Osteocyte (in vitro differentiated cells): Measurements from ENCODE around the gene NACC2. TPM values are rescaled to one million over a fixed set of nuclear protein-coding genes. Genes with fewer than 3 reads are reported as not detected.

Experiments used
- DNase-seq: peaks from one replicate; pipeline ENCODE4 v3.0.0; 2021; ENCODE audit warnings: mixed read lengths; ENCODE audit not compliant: unreplicated experiment; ENCODE audit errors: extremely low spot score
- H3K27ac Mint-ChIP-seq: one replicate; pipeline ENCODE4 v1.8.0; 2021; ENCODE audit warnings: mild to moderate bottlenecking, mixed read lengths; ENCODE audit not compliant: unreplicated experiment
- H3K27me3 Mint-ChIP-seq: one replicate; pipeline ENCODE4 v1.8.0; 2021; ENCODE audit warnings: mixed read lengths; ENCODE audit not compliant: unreplicated experiment
- H3K36me3 Mint-ChIP-seq: one replicate; pipeline ENCODE4 v1.8.0; 2021; ENCODE audit warnings: mixed read lengths; ENCODE audit not compliant: unreplicated experiment
- H3K4me1 Mint-ChIP-seq: one replicate; pipeline ENCODE4 v1.8.0; 2021; ENCODE audit warnings: mixed read lengths; ENCODE audit not compliant: unreplicated experiment
- H3K4me3 Mint-ChIP-seq: one replicate; pipeline ENCODE4 v1.8.0; 2021; ENCODE audit warnings: mild to moderate bottlenecking, moderate library complexity, mixed read lengths; ENCODE audit not compliant: unreplicated experiment
- H3K9me3 Mint-ChIP-seq: one replicate; pipeline ENCODE4 v1.8.0; 2021; ENCODE audit warnings: mixed read lengths; ENCODE audit not compliant: unreplicated experiment
- total RNA-seq: library from RNA; stranded (reverse); gene quantifications from 2 replicates; pipeline ENCODE4 v1.2.1, GENCODE V29; 2021
- TF ChIP-seq, protein P1 (sequence below): fragments of 200-600 bp; sonication (generic); IDR thresholded peaks from 2 replicates; pipeline ENCODE4 v1.5.0; 2021; ENCODE audit warnings: antibody characterized with exemption, mild to moderate bottlenecking, moderate library complexity

NACC2 gene
- total RNA-seq, 1 donor from 2014 or later = 40.1 TPM

DNA sequence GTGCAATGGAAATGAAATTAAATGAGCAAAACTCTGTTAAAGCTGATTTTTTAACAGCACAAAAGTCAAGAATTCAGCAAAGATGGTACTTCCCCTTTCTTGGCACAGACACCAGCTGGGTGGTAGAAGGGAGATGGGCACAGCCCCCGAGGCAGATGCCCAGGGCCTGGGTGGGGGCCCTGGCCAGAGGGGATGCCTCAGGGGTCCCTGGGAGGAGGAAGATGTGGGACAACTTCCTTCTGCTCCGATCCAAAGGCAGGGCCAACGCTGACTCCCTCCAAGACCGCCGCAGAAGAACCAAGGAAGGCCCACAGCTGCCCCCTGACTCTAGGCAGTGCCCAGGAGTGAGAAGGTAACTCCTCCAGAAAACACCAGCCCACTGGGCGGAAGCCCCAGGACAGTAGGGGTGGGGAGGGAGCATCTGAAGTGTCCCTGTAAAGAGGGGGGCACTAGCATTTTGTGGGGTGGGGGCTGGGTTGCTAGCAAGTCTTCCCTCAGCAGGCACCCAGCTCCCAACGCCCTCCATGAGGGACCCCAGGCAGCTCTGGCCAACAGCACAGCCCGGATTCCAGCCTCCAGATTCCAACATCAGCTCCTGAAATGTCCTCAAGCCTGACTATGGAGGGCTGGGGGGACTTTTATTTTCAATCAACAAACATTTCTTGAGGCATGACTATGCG is 4.9 kb downstream of the NACC2 start:
- Mint-ChIP-seq H3K27me3 (no peaks in the 10 kb centered on the region), H3K36me3 (no peaks in the 10 kb centered on the region), H3K4me1 (peaks cover 59% of the 10 kb centered on the region), H3K27ac (peak overlapping the region; percentile 71), H3K9me3 (no peaks in the 10 kb centered on the region), H3K4me3 (peak overlapping the region; percentile 5)
- DNase-seq = no peak
- TF ChIP-seq, protein P1, sequence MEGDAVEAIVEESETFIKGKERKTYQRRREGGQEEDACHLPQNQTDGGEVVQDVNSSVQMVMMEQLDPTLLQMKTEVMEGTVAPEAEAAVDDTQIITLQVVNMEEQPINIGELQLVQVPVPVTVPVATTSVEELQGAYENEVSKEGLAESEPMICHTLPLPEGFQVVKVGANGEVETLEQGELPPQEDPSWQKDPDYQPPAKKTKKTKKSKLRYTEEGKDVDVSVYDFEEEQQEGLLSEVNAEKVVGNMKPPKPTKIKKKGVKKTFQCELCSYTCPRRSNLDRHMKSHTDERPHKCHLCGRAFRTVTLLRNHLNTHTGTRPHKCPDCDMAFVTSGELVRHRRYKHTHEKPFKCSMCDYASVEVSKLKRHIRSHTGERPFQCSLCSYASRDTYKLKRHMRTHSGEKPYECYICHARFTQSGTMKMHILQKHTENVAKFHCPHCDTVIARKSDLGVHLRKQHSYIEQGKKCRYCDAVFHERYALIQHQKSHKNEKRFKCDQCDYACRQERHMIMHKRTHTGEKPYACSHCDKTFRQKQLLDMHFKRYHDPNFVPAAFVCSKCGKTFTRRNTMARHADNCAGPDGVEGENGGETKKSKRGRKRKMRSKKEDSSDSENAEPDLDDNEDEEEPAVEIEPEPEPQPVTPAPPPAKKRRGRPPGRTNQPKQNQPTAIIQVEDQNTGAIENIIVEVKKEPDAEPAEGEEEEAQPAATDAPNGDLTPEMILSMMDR = no peak

DNA sequence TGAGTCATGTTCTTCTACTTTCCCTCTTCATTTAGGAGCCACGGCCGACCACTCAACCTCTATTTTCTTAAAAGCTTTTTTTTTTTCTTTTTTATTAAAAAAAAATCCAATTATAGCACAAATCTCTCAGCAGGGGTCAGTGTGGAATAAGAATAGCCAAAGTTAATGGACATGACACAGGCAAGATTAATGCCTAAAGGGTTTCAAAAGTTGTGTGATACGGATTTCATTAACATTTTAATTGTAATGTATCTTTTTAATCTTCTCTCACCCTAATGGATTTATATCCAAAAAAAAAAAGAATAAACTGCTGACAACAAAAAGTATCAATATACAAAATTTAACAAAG is 5.4 kb downstream of the NACC2 start:
- DNase-seq = no peak
- TF ChIP-seq, protein P1 = peak; percentile 60
- H3K36me3 Mint-ChIP-seq = no peaks in the 10 kb centered on the region
- H3K4me1 Mint-ChIP-seq = peaks cover 60% of the 10 kb centered on the region
- H3K9me3 Mint-ChIP-seq = no peaks in the 10 kb centered on the region
- peak overlapping the region; percentile 5 for H3K4me3 Mint-ChIP-seq
- H3K27ac Mint-ChIP-seq = peak overlapping the region; percentile 71
- H3K27me3 Mint-ChIP-seq = no peaks in the 10 kb centered on the region

DNA sequence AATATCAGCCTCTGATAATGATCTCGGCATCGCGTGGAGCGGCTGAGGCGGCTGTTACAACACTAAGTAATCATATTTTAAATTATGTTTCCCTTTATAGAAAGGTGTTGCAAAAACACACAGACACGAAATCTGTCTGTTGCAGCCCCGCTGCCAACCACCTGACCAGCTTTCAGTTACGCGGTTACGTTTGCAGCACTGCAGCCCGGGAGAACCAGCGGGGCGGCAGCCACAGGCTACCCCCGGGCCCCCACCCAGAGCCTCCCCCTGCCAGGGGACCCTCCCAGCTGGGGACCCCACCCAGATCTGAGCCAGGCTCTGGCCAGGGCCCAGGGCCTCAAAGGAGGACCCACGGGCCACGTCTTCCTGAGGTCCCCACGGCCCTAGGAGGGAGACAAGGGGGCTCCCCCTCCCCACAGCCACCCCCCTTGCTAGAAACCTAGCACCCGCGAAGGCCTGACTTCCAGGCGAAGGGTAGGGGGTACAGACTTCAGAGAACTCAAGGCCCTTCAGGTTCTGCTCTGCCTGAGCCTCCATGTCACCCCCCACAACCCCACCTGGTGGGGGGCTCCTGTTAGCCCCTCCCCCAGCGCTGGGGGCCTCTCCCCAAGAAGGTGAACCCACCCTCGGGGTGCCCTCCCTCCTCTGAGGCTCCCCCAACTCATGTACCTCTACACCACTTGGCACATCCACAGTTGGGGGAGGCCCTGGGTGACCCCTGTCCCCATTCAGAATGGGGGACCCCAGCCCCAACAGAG is 6.0 kb downstream of the NACC2 start:
- TF ChIP-seq, protein P1 = no peak
- Mint-ChIP-seq H3K27ac (peak overlapping the region; percentile 71), H3K36me3 (no peaks in the 10 kb centered on the region), H3K4me3 (no peak overlapping the region), H3K9me3 (no peaks in the 10 kb centered on the region), H3K4me1 (peaks cover 65% of the 10 kb centered on the region), H3K27me3 (no peaks in the 10 kb centered on the region)
- DNase-seq = no peak

DNA sequence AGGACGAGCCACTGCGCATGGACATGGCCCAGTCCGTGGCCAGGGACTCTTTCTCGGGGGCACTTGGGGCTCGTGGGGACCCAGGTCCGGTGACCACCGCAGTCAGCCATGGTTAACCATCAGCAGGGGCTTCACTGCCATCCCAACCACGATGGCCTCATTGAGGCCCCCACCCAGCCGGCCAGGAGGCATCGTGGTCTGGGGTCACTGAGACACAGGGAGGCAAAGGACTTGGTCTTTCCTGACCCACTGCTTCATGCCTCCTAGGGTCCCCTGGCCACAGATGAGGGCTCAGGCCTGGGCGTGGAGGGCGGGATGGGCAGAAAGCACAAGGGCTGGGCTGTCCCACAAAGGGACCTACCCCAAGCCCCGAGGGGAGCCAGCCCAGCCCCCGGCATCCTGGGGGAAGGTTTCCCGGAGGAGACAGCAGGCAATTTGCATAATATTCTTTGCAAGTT is 6.6 kb downstream of the NACC2 start:
- H3K9me3 Mint-ChIP-seq = no peaks in the 10 kb centered on the region
- H3K27me3 Mint-ChIP-seq = no peaks in the 10 kb centered on the region
- TF ChIP-seq, protein P1 = no peak
- peaks cover 62% of the 10 kb centered on the region for H3K4me1 Mint-ChIP-seq
- no peak overlapping the region for H3K4me3 Mint-ChIP-seq
- no peaks in the 10 kb centered on the region for H3K36me3 Mint-ChIP-seq
- DNase-seq = no peak
- H3K27ac Mint-ChIP-seq = no peak overlapping the region

DNA sequence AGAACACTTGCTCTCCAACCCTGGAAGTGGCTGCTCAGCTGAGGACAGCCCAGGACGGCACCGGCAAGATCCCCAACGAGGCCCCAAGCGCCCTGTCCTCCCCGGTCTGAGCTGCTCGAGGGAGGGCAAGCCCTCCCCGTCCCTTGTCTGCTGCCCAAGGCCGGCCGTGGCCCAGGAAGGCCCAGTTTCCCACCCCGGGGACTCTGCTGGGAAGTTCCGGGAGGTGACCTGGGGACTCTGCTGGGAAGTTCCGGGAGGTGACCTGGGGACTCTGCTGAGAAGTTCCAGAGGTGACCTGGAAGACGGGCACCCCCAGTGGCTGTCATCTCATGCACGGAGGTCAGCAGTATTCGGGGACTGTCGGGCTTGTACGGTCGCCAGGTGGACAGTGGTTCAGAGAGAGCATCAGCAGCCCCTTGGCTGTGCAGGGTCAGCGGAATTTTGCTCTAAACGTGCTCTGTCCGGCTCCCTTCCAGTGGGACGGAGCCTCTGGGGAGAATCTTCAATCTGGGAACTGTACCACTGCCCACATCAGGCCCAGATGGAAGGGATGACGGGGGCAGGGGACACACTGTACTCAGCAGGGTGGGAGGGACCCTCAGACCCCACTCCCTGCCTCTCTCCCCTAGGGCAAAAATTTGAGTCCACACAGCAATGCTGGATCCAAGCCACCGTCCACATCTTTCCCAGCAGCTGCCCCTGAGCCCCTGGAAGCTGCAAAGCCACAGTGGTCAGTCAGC is 7.2 kb downstream of the NACC2 start:
- Mint-ChIP-seq H3K4me3 (no peak overlapping the region), H3K9me3 (no peaks in the 10 kb centered on the region), H3K27me3 (no peaks in the 10 kb centered on the region), H3K4me1 (peaks cover 58% of the 10 kb centered on the region), H3K36me3 (peaks cover under 1% of the 10 kb centered on the region), H3K27ac (no peak overlapping the region)
- no peak for DNase-seq
- TF ChIP-seq, protein P1 = no peak
